NCI-H345 treated with DMSO at 0.1 percent for 48 hours (cell line): ENCODE data around the gene TEKT5.

ENCODE experiments used
- DNase-seq: peaks from one replicate; lab custom pipeline; 2025; ENCODE audit not compliant: unreplicated experiment; lab: John Stamatoyannopoulos, UW

The TEKT5 gene

DNA sequence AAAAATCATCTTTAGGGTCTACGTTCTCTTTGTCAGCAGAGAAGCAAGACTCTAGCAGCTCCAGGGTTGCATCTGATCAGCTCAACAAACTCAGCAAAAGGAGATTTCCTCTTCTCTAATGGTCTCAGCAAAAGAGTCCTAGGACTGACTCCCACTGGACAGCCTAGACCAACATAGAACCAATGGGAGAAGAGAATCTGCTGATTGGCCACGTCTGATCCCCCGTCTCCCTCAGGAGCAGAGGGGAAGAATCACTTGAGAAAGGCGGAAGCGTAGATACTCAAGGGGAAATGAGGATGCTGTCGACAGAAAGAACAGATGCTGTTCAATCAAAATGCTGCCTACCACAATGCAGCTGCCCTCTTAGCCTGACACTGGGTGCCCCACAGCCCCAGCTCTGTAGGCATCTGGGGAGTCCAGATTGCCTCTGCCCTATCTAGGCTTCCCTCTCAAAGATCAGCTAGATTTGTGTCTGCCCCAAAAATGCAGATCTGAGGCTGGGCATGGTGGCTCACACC lies 82.8 kb downstream of the TEKT5 start:
- DNase-seq, result no peak

DNA sequence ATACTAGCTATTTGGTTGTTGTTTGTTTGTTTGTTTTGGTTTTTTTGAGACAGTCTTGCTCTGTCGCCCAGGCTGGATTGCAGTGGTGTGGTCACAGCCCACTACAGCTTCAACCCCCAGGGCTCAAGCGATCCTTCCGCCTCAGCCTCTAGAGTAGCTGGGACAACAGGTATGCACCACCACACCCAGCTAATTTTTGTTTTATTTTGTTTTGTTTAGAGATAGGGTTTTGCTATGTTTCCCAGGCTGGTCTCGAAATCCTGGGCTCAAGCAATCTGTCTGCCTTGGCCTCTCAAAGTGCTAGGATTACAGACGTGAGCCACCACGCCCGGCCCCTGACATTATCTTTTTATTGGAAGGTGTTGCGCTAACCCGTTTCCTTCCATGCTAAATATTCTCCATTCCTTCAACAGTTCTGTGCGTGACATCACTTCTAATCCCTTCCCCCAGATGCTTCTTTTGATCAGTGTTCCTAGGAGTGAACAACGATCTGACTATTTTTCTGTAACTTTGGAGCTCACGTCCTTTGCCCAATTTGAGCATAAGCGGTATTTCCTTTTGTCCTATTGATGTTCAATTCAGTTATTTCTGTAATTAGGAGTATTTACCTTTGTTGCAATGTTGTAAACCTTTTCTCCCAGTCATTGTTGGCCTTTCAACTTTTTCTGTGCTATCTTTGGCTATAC lies 84.1 kb downstream of the TEKT5 start:
- no peak for DNase-seq

DNA sequence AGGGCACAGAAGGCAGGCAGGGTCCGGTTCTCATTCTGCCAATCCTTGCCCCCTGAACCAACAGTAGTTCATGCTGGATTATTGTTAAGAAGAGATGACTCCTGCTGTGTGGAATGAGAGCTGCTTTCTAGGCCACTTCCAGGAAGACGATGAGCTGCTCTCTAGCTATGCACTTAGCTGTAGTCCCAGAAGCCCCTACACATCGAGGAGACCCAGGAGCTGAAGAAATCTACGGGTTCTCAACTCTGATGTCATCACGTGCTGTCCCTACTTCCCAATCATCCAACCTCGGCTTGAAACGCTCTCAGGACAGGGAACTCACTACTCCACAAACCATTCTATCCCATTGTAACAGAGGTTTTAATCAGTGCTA lies 85.3 kb downstream of the TEKT5 start:
- DNase-seq, result no peak

DNA sequence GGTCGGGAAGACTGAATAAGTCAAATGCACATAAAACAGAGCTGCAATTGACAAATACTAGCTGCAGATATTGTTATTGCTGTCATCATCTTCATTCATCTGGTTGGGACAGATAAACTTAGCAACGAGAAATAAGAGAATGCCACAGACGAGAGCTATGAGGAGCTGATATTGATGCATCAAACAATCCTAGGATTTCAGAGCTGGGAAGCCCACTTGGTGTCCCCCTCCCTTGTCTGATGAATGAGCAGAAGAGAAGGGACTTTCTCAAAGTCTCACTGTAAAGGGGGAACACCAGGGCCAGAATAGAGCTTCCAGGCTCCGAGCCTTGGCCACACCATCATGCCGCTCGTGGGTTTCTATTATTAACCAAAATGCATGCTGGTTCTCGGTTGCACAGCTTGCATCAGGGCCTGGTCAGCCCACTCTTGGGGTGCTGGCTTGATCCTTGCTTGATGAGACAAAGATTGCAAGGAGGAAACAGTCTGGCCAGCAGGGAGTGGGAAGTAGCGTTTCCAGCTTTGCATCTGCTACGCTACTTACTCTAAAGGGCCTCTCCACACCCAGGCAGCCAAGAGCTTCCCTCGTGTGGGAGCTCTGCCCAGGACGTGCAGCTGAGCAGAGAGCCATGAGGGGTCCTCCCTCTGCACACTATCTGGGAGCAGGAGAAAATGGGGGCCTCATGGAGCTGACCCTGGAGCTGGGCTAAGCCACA lies 85.9 kb downstream of the TEKT5 start:
- no peak for DNase-seq

DNA sequence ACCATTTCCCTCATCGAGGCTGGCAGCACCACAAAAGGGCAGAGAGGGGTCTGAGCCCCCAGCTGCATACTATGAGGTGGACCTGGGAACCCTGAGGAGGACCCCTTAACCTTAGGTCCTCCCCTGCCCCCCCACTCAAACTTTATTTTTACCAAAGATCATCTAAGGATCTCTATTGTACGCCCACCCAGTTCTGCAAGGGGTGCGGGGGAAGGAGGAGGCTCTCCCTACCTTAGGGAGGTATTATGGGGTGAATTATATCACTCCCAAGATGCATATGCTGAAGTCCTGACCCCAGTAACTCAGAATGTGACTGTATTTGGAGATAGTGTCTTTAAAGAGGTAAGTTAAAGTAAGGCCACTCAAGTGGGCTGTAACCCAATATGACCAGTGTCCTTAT lies 87.6 kb downstream of the TEKT5 start:
- DNase-seq, result no peak

DNA sequence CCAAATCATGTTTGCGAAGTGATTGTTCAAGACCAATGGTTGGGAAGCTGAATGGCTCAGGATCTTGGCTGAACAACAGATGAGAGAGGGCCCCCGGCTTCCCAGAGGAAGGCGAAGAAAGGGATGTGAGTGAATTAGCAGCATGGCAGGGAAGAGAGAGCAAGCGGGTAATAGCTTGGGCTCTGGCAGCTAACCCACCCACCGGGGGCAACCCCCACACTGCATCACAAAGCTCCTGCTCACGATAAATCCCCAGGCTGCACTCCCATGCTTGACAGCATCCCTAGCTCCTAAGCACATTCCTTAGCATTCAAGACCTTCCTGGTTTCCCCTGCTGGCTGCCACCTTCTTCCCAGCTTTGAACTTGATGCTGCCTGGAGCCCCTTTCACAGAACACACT lies 88.1 kb downstream of the TEKT5 start:
- no peak for DNase-seq

DNA sequence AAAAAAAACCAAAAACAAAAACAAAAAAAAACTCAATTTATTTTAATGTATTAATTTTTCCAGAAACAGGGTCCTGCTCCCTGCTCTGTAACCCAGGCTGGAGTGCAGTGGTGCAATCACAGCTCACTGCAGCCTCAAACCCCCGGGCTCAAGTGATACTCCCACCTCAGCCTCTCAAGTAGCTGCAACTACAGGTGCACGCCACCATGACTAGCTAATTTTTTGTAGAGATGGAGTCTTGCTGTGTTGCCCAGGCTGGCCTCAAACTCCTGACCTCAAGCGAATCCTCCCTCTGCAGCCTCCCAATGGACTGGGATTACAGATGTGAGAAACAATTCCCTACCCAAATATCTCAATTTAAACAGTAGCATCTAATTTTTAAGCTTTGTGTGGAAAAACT lies 89.1 kb downstream of the TEKT5 start:
- no peak for DNase-seq

DNA sequence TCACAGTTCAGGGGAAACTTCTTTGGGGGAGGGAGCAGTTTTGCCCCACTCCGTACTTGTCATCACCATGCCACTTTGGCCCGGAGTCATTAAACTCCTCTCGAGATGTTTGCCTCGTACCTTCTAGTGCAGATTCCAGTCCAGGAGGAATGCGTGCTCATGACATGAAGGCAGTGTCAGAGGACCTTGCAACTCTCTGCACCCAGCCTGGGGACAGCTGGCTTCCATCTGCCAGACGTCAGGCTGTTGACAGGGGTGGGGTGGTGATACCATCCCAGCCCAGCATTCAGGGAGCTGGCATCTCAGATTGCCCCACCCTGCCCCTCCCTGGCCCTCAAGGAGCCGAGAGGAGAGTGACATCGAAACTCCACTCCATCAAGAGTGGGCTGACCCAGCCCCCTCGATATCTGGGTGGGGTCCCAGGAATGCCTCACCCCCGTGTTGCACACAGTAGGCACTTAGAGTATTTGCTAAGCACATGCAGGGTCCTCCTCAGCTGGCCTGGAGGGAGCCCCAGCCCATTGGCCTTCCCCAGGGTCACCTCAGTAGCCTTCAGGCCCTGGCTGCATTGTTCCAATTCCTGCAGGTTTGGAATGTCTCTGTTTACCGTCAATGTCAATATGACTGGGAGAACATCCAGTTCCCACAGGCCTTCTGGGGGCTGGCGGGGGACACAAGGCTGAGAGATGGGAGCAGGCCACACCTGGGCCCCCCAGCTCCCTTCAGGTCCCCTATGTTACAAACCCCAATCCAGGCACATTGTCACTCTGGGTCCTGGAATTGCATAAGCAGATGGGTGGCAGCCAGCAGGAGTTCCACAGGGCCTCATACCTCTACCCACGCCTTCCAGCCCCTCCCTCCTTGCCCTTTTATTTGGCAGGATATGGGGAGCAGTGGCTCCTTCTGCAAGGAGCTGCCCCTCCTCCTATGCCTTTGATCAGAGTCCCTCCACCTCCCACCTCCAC lies 93.0 kb downstream of the TEKT5 start:
- no peak for DNase-seq

DNA sequence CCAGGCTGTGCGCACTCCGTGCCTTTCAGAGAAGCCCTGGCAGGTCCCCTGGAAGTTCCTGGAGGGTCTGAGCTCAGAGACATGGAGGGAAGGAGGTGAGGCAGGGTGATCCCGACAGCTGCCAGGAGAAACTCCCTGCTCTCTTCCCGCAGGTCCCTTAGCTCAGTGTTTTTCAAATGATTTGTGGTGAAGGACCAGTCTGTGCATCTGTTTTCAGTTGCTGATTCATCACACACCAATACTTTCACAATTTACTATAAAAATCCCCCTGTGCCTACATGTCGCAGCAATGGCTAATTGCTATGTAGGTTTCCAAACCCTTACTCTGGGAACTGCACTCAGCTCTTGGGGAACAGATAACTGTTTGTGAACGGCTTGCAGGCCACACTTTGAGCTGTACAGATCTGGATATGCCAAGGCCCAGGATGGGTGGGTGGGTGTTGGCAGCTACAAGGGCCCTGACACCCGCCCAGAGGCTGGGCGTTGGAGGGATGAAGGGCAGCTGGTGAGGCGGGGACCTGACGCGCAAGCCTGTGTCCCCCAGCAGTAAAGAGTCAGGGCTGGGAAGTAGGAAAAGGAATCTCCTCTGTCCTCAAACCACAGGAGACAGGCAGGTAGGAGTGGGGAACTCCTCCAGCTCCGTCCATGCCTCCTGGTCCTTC lies 93.8 kb downstream of the TEKT5 start:
- no peak for DNase-seq

DNA sequence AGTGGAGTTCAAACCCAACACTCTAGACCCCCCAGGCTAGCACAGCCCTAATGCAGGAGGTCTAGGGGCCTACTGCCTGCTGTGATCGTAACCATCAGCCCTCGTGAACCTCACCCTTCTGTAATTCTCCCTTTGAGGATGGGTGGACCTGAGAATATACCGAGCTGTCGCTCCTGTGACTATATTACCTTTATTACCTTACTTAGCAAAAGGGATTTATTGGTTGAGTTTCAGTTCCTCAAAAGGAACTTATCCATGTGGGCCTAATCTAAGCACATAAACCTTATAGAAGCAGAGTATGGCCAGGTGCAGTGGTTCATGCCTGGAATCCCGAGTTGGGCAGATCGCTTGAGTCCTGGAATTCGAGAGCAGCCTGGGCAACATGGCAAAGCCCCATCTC lies 95.1 kb downstream of the TEKT5 start:
- no peak for DNase-seq

DNA sequence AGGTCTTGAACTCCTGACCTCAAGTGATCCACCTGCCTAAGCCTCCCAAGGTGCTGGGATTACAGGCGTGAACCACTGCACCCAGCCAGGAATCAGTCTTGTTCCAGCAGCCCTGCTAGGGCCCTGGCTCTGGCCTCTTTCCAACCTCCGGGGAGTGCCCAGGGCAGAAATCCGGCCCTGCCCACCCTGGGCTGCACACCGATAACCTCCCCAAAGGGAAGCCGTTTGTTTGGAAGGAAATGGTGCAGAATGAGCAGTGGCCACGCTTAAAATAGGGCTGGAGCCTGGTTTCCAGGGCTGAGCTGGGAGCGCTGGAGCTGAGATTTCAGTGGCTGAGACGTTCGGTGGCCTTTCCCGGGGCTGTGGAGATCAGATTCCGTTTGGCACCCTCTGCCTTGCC lies 96.6 kb downstream of the TEKT5 start:
- DNase-seq, result no peak

DNA sequence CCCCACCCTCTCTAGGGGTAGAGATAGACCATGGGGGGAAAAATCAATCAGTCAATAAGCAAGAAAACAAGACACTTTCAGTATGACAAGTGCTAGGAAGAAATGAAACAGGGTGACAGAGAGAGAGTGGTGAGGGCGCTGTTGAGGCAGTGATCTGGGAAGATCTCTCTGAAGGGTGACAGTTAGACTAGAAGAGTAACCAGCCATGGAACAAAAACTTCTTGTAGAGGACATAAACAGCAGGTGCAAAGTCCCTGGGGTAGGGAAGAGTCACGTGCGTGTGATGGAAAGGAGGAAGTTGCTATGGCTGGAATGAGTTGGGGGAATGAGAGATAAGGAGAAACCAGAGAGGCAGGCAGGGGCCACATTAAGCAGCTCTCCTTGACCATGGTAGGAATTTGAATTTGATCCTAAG lies 97.5 kb downstream of the TEKT5 start:
- DNase-seq, result no peak

DNA sequence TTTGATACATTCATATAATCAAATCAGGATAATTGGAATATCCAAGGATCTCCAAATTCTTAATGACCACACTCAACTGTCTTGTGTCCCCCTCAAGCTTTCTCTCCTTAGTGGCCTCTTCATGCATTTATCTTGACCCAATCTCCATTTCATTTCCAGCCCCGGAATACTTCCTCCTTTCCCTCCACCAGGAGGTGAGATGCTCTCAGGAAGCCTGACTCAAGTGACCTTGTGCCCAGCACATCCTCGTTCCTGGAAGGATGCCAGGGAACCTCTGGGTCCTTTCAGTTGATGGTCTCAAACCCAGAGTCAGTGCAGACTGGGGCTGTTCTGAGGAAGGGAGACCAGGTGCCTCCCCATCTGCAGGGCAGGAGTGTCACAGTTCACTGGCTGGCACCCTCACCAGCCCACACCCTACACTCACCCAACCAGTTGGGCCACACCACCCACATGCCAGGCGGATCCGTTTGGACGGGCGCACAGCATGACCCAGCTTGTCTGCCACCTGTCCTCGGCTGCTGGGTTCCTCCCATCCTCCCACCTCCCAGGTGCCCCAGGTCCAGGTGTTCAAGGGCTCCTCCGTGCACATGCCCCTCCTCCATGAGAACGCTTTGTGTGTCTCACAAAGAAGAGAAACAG lies 100.3 kb downstream of the TEKT5 start:
- peak; percentile 83 for DNase-seq

DNA sequence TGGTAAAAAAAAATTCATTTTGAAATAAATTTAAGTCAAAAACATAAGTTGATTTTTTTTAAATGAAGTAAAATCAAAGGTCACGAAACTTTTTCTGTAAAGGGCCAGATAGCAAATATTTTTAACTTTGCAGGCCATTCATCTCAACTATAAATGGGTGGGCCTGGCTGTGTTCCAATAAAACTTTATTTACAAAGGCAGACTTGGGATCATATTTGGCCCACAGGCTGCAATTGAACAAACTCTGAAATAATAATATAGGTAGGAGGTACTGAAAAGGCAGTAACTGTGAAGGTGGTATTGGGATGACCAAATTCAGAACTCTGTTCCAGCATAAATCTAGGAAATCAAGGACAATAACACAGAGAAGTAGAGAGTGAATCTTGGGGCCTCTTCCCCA lies 102.1 kb downstream of the TEKT5 start:
- no peak for DNase-seq

DNA sequence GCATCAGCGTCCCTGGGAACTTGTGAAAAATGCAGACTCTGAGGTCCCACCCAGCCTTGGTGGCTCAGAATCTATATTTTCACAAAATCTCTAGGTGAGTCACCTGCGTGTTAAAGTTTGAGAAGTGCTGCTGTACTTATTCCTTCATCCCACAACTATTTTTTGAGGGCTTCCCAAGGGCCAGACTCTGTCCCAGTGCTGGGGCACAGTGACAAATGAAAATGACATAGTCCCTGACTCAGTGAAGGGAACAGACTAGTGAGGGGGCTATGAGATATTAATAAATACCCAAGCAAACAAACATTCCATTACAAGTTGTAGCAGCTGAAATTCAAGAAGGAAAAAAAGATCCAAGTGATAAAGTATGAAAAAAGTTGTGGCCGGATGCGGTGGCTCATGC lies 104.4 kb downstream of the TEKT5 start:
- DNase-seq, result no peak

DNA sequence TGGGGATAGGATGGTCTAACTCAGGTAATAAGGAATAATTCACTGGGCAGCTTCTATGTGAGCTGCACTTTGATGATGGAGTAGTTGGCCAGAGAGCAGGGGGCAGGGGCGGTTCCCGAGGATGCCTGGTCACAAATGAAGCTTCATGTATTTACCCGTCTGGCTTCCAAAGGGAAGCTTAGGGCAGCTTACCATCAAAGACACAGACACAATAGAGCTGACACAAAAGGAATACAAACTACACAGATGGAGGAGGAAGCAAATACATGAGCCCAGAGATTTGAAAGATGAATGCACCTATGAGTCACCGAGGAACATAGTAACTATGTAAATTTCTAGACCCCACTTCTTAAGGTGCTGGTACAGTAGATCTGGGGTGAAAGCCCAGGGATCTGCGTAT lies 105.6 kb downstream of the TEKT5 start:
- DNase-seq, result no peak

DNA sequence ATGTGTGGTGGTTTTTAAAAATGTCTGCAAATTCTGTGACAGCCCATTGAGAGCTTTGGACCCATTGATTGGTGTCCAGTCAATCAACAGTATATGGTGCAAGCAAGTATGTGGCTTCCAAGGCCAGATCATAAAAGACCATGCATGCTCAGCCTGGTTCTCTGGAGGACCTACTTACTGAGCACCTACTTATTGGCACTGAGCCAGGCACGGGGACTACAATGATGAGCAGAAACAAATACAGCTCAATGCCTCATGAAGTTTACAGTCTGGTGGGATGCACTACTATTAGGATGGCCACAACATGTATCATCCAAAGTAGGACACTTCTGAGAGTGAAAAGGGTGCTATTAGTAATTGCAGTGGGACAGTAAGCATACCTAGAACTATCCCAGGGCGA lies 107.1 kb downstream of the TEKT5 start:
- no peak for DNase-seq

DNA sequence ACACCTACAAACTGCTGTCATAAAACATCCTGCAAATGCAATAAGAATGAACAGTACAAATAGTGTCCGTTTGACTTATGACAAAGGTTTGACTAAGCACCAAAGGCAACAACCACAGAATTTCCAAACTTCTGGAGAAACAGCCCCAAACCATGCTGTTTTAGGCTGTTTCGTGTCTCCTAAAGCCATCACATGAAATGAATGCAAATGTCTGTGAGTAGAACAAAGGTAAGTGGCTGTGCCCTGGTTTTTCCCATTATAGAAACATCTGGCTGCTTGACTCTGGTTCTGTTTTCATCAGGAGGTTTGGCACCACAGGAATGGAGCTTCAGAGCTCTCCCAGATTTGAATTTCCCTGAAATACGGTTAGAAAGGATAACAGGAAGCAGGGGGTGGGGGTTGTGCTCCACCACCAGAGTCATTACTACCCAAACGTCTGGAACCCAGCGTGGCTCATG lies 109.7 kb downstream of the TEKT5 start:
- no peak for DNase-seq

DNA sequence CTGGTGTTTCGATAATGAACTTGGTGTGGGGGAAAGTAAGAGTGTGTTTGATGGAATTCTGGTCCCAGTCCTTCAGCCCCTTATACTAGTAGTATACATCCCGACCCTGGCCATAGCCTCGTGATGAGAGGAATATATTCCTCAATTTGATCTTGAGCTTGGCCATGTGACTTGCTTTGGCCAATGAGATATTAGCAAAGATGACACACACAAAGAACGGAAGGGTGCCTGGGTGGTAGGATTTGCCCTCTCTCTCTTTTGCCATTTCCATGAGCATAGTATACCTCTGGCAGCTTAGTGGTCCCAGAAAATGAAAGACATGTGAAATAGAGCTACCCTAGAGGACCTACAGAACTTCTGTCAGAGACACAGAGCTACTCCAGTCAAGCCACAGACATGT lies 111.5 kb downstream of the TEKT5 start:
- DNase-seq, result no peak

DNA sequence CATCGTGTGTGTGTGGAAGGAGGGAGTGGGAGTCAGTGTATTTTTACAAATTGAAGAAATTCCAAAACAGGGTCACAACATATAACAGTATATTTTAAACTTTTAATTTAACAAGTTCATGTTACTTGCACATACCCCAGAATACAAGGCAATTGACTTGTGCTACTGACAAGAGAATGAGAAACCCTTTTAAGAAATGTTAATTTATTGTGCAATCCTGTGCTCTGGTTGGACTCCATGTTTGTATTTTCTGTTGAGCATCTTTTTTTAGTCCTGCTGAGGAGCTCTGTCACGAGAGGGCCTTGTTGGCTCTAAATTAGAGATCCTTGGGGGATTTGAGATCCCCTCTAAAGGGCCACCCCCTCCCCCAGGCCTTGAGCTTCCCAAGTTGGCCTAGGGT lies 113.2 kb downstream of the TEKT5 start:
- no peak for DNase-seq

DNA sequence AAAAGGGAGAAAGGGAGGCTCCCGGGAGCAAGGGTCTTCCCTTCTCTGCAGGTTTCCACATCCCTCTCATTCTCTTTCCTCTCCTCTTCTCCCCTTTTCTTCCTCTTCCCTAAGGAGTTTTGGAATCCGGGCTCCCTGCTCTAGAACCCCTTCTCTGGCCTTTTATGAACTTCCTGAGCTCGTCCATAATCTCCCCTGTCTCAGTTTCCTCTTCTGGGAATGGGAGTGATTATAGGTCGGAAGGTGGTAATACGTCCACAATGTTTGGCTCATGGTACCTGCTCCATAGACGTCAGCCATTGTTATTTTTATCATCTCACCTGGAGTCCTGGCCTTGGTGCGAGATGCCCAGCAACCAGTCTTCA lies 113.9 kb downstream of the TEKT5 start:
- DNase-seq, result no peak
